Activated CD8-positive, alpha-beta T cell treated with anti-CD3 and anti-CD28 coated beads for 36 hours (primary cell): ENCODE results near the gene JAG2. TPM values are rescaled to one million over a fixed set of nuclear protein-coding genes. Genes with fewer than 3 reads are reported as not detected.

ENCODE experiments used
- ATAC-seq: fragments of 200-7000 bp; cut with Tn5 transposase; one replicate; pipeline ENCODE4 v1.10.0; 2021; ENCODE audit warnings: mild to moderate bottlenecking, moderate library complexity
- CTCF ChIA-PET: fragments of 350-600 bp; sonication (Branson Sonifier 250); formaldehyde crosslinking; loops from one replicate; lab custom pipeline; 2021; ENCODE audit warnings: antibody characterized with exemption; lab: Charles Lee
- POLR2A ChIA-PET: fragments of 350-600 bp; sonication (Branson Sonifier 250); formaldehyde crosslinking; loops from one replicate; lab custom pipeline; 2021; ENCODE audit warnings: antibody characterized with exemption; lab: Charles Lee
- DNase-seq: peaks from one replicate; pipeline ENCODE4 v3.0.0-alpha.2; 2020
- H3K27ac Mint-ChIP-seq: one replicate; pipeline ENCODE4 v1.8.0; 2021; ENCODE audit warnings: mild to moderate bottlenecking, mixed read lengths
- H3K27me3 Mint-ChIP-seq: one replicate; pipeline ENCODE4 v1.8.0; 2021; ENCODE audit warnings: mixed read lengths
- H3K36me3 Mint-ChIP-seq: one replicate; pipeline ENCODE4 v1.8.0; 2021; ENCODE audit warnings: low read depth, mixed read lengths
- H3K4me1 Mint-ChIP-seq: one replicate; pipeline ENCODE4 v1.8.0; 2021; ENCODE audit warnings: low read depth, mixed read lengths
- H3K4me3 Mint-ChIP-seq: one replicate; pipeline ENCODE4 v1.8.0; 2021; ENCODE audit warnings: mild to moderate bottlenecking, moderate library complexity, mixed read lengths
- H3K9me3 Mint-ChIP-seq: one replicate; pipeline ENCODE4 v1.8.0; 2021; ENCODE audit warnings: mixed read lengths
- CTCF ChIP-seq: fragments of 200-600 bp; IDR thresholded peaks from one replicate; pipeline ENCODE4 v1.8.0; 2022; ENCODE audit warnings: antibody characterized with exemption, mild to moderate bottlenecking
- intact Hi-C: fragments of 100-400 bp; cut with micrococcal nuclease; formaldehyde crosslinking; loops from one replicate; pipeline ENCODE4 v1.10.0; 2022
- total RNA-seq, 2 experiments: library from RNA; stranded (reverse); gene quantifications; one replicate each; pipeline ENCODE4 v1.2.3, GENCODE V29; 2021

Gene JAG2
- total RNA-seq, 2 experiments from 2014 or later = 3.6 to 4.1 TPM

DNA sequence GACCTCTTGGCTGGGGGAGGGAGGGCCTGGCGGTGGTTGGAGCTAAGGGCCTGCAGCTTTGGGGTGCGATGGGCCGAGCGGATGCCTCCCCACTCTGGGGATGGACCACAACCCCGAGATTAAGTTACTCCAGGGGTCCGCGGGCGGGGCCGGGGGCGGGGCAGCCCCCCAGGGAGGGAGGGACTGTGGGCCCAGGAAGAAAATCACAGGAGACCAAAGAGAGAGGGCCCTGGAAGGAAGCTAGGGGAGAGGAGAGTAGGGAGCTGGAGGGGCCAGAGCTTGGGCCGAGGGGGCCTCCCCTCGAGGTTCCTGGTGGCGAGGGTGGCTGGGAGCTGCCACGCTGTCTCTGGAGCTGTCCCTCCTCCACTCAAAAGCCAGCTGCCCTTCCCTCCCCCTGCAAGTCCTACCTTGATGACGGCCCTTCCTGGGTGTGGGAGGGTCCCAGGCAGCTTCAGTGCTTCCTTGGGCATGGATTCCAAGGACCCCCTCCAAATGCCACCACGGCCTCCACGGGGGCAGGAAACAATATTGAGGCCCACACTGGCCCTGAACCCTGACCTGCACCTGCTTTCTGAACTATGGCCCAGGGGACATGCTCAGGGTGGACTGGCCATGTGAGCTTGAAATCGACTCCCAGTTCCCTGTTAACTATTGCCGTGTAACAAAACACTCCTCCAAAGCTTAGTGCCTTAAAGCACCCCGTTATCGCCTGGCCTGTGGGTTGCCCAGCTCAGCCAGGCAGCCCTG, 13.1 kb upstream of the JAG2 start:
- peaks cover 4% of the 10 kb centered on the region for H3K4me1 Mint-ChIP-seq
- H3K36me3 Mint-ChIP-seq = no peaks in the 10 kb centered on the region
- H3K9me3 Mint-ChIP-seq = no peaks in the 10 kb centered on the region
- DNase-seq = no peak
- CTCF ChIA-PET = interaction anchor here (0.6 to 1.8 kb wide), 7 partner anchors 12 to 170 kb away, joined by 3 to 7 read pairs (median 5); partner anchors contain the start of gene JAG2
- POLR2A ChIA-PET = interaction anchor here (0.7 to 1.7 kb wide), 3 partner anchors 11 to 170 kb away, joined by 4 to 7 read pairs (median 5); no protein-coding TSS in a partner anchor
- H3K27ac Mint-ChIP-seq = no peak overlapping the region
- intact Hi-C loops = no loop called here
- peak overlapping the region; percentile 36 for H3K4me3 Mint-ChIP-seq
- ATAC-seq = no peak
- no peak for TF ChIP-seq CTCF
- H3K27me3 Mint-ChIP-seq = no peaks in the 10 kb centered on the region

DNA sequence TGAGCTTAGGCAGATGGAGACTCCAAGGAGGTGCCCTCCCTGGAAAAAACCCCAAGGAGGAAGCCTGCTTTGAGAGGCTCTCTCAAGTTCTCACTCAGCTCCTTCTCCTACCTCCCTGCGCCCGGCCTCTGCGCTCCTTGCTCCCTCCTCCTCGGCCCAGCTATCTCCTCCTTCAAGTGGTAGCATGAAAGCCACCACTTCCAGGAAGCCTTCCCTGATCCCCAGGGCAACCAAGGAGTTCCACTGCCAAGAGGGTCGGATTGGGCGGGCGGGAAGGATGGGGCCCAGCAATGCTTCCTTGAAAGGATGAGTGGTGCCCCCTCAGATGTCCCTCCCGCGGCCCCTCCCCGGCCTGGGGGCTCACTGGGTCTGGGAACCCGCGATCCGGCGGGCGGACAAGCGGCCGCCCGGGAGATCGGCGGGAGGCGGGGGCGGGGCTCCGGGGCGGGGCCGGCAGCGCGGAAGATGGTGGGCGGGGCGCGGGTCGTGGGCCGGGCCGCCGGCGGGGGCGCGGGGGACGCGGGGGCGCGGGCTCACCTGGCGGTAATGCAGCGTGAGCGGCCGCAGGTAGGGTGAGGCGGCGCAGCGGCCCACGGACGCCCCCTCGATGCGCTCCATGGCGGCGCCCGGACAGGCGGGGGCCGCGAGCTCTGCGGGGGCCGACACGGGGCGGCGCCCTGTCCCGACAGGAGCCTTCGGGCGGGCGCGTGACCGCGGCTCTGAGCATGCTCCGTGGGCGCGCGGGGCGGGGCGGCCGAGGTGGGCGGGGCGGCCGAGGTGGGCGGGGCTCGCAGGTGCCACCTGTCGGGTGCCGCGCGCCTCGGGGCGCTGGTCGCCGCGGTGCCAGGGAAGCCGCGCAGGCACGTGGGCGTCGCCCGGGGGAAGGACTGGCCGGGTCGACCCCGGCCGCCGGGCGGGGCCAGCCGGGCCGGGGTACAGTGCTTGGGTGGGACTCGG, 12.3 kb upstream of the JAG2 start, which contains the start of gene NUDT14:
TSS of gene NUDT14 (minus strand) at position 721 of the 957 bp plus-strand sequence. CDS start at position 618, 103 bp downstream.
- H3K27ac Mint-ChIP-seq = no peak within 1 kb of the TSS
- peak within 1 kb of the TSS; percentile 70 for H3K4me3 Mint-ChIP-seq
- TF ChIP-seq CTCF = no peak
- DNase-seq = peak; percentile 86
- ATAC-seq = peak; percentile 89
- ChIA-PET POLR2A (interaction anchor here (0.7 to 1.7 kb wide), 3 partner anchors 11 to 87 kb away, joined by 3 to 7 read pairs (median 3); no protein-coding TSS in a partner anchor), CTCF (interaction anchor here (0.7 to 2.2 kb wide), 7 partner anchors 11 to 171 kb away, joined by 3 to 17 read pairs (median 6); partner anchors contain the start of gene JAG2)
- H3K27me3 Mint-ChIP-seq = no peaks in the 10 kb centered on the region
- H3K36me3 Mint-ChIP-seq = no peaks in the 10 kb centered on the region
- no peaks in the 10 kb centered on the region for H3K9me3 Mint-ChIP-seq
- peaks cover 7% of the 10 kb centered on the region for H3K4me1 Mint-ChIP-seq
- intact Hi-C loops = no loop called here

- Mint-ChIP-seq H3K36me3 (no peaks in the 10 kb centered on the region), H3K4me3 (no peak overlapping the region), H3K9me3 (no peaks in the 10 kb centered on the region), H3K4me1 (peaks cover 17% of the 10 kb centered on the region), H3K27ac (no peak overlapping the region), H3K27me3 (no peaks in the 10 kb centered on the region)
- ATAC-seq (no peak), DNase-seq (no peak)
- CTCF ChIA-PET = interaction anchor here (0.9 to 2.2 kb wide), 3 partner anchors 10 to 173 kb away, joined by 3 to 17 read pairs (median 6); partner anchors contain the start of gene JAG2
- no peak for TF ChIP-seq CTCF
- POLR2A ChIA-PET = interaction anchor here (1.2 kb wide), 1 partner anchor 9 kb away, joined by 5 read pairs; no protein-coding TSS in a partner anchor
- intact Hi-C loops = no loop called here
These were observed 10.6 kb upstream of the JAG2 start for GRCh38 chr14:105179191-105179590.

- no peak for TF ChIP-seq CTCF
- ChIA-PET POLR2A (no interaction called here), CTCF (interaction anchor here (0.9 to 2.2 kb wide), 2 partner anchors 10 to 173 kb away, joined by 3 to 17 read pairs; partner anchors contain the start of gene JAG2)
- Mint-ChIP-seq H3K27ac (no peak overlapping the region), H3K4me3 (no peak overlapping the region), H3K9me3 (no peaks in the 10 kb centered on the region), H3K27me3 (no peaks in the 10 kb centered on the region), H3K4me1 (peaks cover 18% of the 10 kb centered on the region), H3K36me3 (no peaks in the 10 kb centered on the region)
- DNase-seq (no peak), ATAC-seq (no peak)
- intact Hi-C loops = no loop called here
These were observed 10.2 kb upstream of the JAG2 start for GRCh38 chr14:105178868-105179140.
